Endothelial cell of umbilical vein (primary cell): ENCODE data around the gene POLN. TPM values are rescaled to one million over a fixed set of nuclear protein-coding genes. Genes with fewer than 3 reads are reported as not detected.

ENCODE experiments used
- BruUV-seq: library from RNA; stranded (reverse); fragments of 400-500 nt; replicated peaks from 2 replicates; lab custom pipeline; 2021; lab: Mats Ljungman, UMichigan
- CTCF ChIA-PET: fragments of 300-600, 350-600 bp; sonication (Branson Sonifier 250); formaldehyde crosslinking; loops from one replicate; lab custom pipeline; 2021; ENCODE audit warnings: antibody characterized with exemption, inconsistent platforms; lab: Charles Lee
- POLR2A ChIA-PET: fragments of 300-600, 350-600 bp; sonication (Branson Sonifier 250); formaldehyde crosslinking; loops from one replicate; lab custom pipeline; 2021; ENCODE audit warnings: antibody characterized with exemption, inconsistent platforms; lab: Charles Lee
- DNase-seq: peaks from one replicate; pipeline ENCODE4 v3.0.0-alpha.2; 2011; ENCODE audit warnings: low read depth, low spot score
- FAIRE-seq: peaks from 2 replicates; lab custom pipeline; 2011; peaks lifted over from hg19 to GRCh38; lab: Jason Lieb, UNC
- H2AFZ ChIP-seq: 2 replicates; pipeline ENCODE4 v1.6.0; 2012; ENCODE audit warnings: low read depth, low read length, control low read depth, inconsistent platforms
- H3K27ac ChIP-seq: 2 replicates; pipeline ENCODE4 v1.5.1; 2011; ENCODE audit warnings: low read depth, mild to moderate bottlenecking, control low read depth, low read length, moderate library complexity; ENCODE audit not compliant: insufficient read depth
- H3K27me3 ChIP-seq, 2 experiments: 2 replicates each; pipeline versions ENCODE4 v1.6.0 to v1.6.1; 2011; ENCODE audit warnings: low read length in 2 of 2, mixed read lengths in 1 of 2; ENCODE audit not compliant: control insufficient read depth in 2 of 2, insufficient read depth in 2 of 2
- H3K36me3 ChIP-seq, 2 experiments: 2 replicates in 1 of 2; 3 replicates in 1 of 2; pipeline ENCODE4 v1.5.1; 2011; ENCODE audit warnings: low read length in 2 of 2, mild to moderate bottlenecking in 1 of 2, moderate library complexity in 1 of 2; ENCODE audit not compliant: control insufficient read depth in 2 of 2, insufficient read depth in 2 of 2; ENCODE audit errors: extremely low read depth in 1 of 2
- H3K4me1 ChIP-seq: 3 replicates; pipeline ENCODE4 v1.5.1; 2011; ENCODE audit warnings: mild to moderate bottlenecking, low read length; ENCODE audit not compliant: control insufficient read depth, insufficient read depth; ENCODE audit errors: extremely low read depth
- H3K4me2 ChIP-seq: 2 replicates; pipeline ENCODE4 v1.6.1; 2011; ENCODE audit warnings: low read length, control low read depth, mixed read lengths; ENCODE audit not compliant: insufficient read depth
- H3K4me3 ChIP-seq, 3 experiments: fragments of 200-600 bp in 1 of 3; sonication (generic), shearing (Covaris generic) in 1 of 3; replicated peaks in 1 of 3; 2 replicates each; pipeline ENCODE4 v1.5.1; 2011 to 2016; ENCODE audit warnings: control low read depth in 3 of 3, low read length in 3 of 3, mild to moderate bottlenecking in 2 of 3, inconsistent platforms in 1 of 3, low read depth in 1 of 3, moderate library complexity in 1 of 3; ENCODE audit not compliant: insufficient read depth in 1 of 3
- H3K79me2 ChIP-seq: 2 replicates; pipeline ENCODE4 v1.6.0; 2012; ENCODE audit warnings: low read length, inconsistent platforms; ENCODE audit not compliant: control insufficient read depth, insufficient read depth
- H3K9ac ChIP-seq: replicated peaks from 2 replicates; pipeline ENCODE3; 2011; ENCODE audit warnings: low read length, control low read depth; ENCODE audit not compliant: insufficient read depth; ENCODE audit errors: extremely low read depth
- H3K9me1 ChIP-seq: replicated peaks from 3 replicates; pipeline ENCODE4 v1.6.0; 2011; ENCODE audit warnings: mild to moderate bottlenecking, low read length; ENCODE audit not compliant: control insufficient read depth, insufficient read depth; ENCODE audit errors: extremely low read depth
- H3K9me3 ChIP-seq: replicated peaks from 2 replicates; pipeline ENCODE4 v1.5.1; 2012; ENCODE audit warnings: low read length, inconsistent platforms; ENCODE audit not compliant: control insufficient read depth, insufficient read depth
- H4K20me1 ChIP-seq: replicated peaks from 2 replicates; pipeline ENCODE3; 2011; ENCODE audit warnings: mild to moderate bottlenecking, low read length; ENCODE audit not compliant: control insufficient read depth, insufficient read depth; ENCODE audit errors: extremely low read depth
- EZH2 ChIP-seq: IDR thresholded peaks from 2 replicates; pipeline ENCODE4 v1.6.1; 2012; ENCODE audit warnings: borderline replicate concordance, low read depth, mild to moderate bottlenecking, moderate library complexity, low read length, inconsistent platforms; ENCODE audit not compliant: severe bottlenecking
- FOS ChIP-seq: IDR thresholded peaks from 2 replicates; pipeline ENCODE4 v1.6.1; 2011; ENCODE audit warnings: mild to moderate bottlenecking, low read length, moderate library complexity, borderline replicate concordance; ENCODE audit not compliant: insufficient read depth
- GATA2 ChIP-seq: IDR thresholded peaks from 2 replicates; pipeline ENCODE4 v1.7.0; 2011; ENCODE audit warnings: low read depth, mild to moderate bottlenecking, moderate library complexity, mixed read lengths, low read length; ENCODE audit not compliant: insufficient read length, insufficient read depth
- JUN ChIP-seq: IDR thresholded peaks from 2 replicates; pipeline ENCODE4 v1.6.1; 2011; ENCODE audit warnings: borderline replicate concordance, low read depth; ENCODE audit not compliant: insufficient read length, insufficient read depth
- MYC ChIP-seq: IDR thresholded peaks from one replicate; pipeline ENCODE4 v1.6.1; 2011; ENCODE audit warnings: mild to moderate bottlenecking, low read depth, low read length
- POLR2A ChIP-seq: IDR thresholded peaks from 2 replicates; pipeline ENCODE4 v1.6.1; 2012; ENCODE audit warnings: low read depth, mild to moderate bottlenecking, control low read depth, low read length
- POLR2AphosphoS5 ChIP-seq: IDR thresholded peaks from 2 replicates; pipeline ENCODE4 v1.6.1; 2012; ENCODE audit warnings: low read depth, mild to moderate bottlenecking, control low read depth, low read length, moderate library complexity; ENCODE audit not compliant: insufficient read depth
- dilution Hi-C: fragments of 300-500 bp; cut with MboI; formaldehyde crosslinking; loops from one replicate; pipeline ENCODE4 v1.15.0; 2019; ENCODE audit warnings: low sequenced_read_pairs; ENCODE audit not compliant: extremely low pct_ligation_motif_present
- intact Hi-C: fragments of 100-400 bp; cut with micrococcal nuclease; formaldehyde crosslinking; loops from one replicate; pipeline ENCODE4 v1.10.0; 2022
- polyA plus RNA-seq, 4 experiments: library from polyadenylated mRNA; depleted of rRNA in 3 of 4; stranded (reverse) in 3 of 4; unstranded in 1 of 4; fragments of >200 nt; gene quantifications; 2 replicates each; pipeline versions ENCODE4 v1.2.1 to v1.2.3, GENCODE V29; 2011 to 2012; ENCODE audit warnings: missing spikeins in 1 of 4
- total RNA-seq: library from RNA; stranded (reverse); gene quantifications from 2 replicates; pipeline ENCODE4 v1.2.3, GENCODE V29; 2021
- TF ChIP-seq, protein P1 (sequence below), 2 donors: IDR thresholded peaks; 1 replicate in 1 of 2; 2 replicates in 1 of 2; pipeline ENCODE4 v1.5.1; 2011; ENCODE audit warnings: low read length in 2 of 2, mild to moderate bottlenecking in 2 of 2, moderate library complexity in 2 of 2, control low read depth in 1 of 2, inconsistent platforms in 1 of 2, low read depth in 1 of 2; ENCODE audit not compliant: insufficient read depth in 1 of 2; ENCODE audit errors: extremely low read depth in 1 of 2
- TF ChIP-seq, protein P2 (sequence below): IDR thresholded peaks from 2 replicates; pipeline ENCODE4 v1.6.1; 2011; ENCODE audit not compliant: insufficient read depth, insufficient read length

The POLN gene
- total and polyA plus RNA-seq, 2 donors (not counting 3 experiments of a cell fraction or from before 2014, with no cell fraction given), result 1.3 to 4.2 TPM

GRCh38 chr4:2078584-2078983 lies 163.3 kb downstream of the POLN start:
- Histone ChIP-seq H3K27me3 (no peaks in the 10 kb centered on the region), H3K79me2 (no peaks in the 10 kb centered on the region), H3K4me2 (no peak overlapping the region), H3K27ac (no peak overlapping the region), H3K4me3 (no peak overlapping the region), H3K9ac (no peak overlapping the region), H2AFZ (no peak overlapping the region), H4K20me1 (no peaks in the 10 kb centered on the region), H3K4me1 (no peaks in the 10 kb centered on the region), H3K36me3 (no peaks in the 10 kb centered on the region), H3K9me3 (no peaks in the 10 kb centered on the region), H3K9me1 (no peaks in the 10 kb centered on the region)
- no TSS peak for BruUV-seq
- TF ChIP-seq EZH2 (no peak), POLR2A (no peak), POLR2AphosphoS5 (no peak), JUN (no peak), GATA2 (no peak), MYC (no peak), FOS (no peak)
- TF ChIP-seq, protein P1, sequence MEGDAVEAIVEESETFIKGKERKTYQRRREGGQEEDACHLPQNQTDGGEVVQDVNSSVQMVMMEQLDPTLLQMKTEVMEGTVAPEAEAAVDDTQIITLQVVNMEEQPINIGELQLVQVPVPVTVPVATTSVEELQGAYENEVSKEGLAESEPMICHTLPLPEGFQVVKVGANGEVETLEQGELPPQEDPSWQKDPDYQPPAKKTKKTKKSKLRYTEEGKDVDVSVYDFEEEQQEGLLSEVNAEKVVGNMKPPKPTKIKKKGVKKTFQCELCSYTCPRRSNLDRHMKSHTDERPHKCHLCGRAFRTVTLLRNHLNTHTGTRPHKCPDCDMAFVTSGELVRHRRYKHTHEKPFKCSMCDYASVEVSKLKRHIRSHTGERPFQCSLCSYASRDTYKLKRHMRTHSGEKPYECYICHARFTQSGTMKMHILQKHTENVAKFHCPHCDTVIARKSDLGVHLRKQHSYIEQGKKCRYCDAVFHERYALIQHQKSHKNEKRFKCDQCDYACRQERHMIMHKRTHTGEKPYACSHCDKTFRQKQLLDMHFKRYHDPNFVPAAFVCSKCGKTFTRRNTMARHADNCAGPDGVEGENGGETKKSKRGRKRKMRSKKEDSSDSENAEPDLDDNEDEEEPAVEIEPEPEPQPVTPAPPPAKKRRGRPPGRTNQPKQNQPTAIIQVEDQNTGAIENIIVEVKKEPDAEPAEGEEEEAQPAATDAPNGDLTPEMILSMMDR (IDR thresholded peaks at IDR 0.05; ENCODE audit: extremely low read depth in 1 of 2, insufficient read depth in 1 of 2, low read depth in 1 of 2, low read length in 2 of 2), result no peak
- TF ChIP-seq, protein P2, sequence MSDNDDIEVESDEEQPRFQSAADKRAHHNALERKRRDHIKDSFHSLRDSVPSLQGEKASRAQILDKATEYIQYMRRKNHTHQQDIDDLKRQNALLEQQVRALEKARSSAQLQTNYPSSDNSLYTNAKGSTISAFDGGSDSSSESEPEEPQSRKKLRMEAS, result no peak
- ChIA-PET CTCF (no interaction called here), POLR2A (no interaction called here)
- FAIRE-seq, result no peak
- intact Hi-C loops, result no loop called here
- no peak for DNase-seq
- dilution Hi-C loops, result no loop called here
